H9 (cell line): ENCODE measurements around the gene TMEM229B. TPM values are rescaled to one million over a fixed set of nuclear protein-coding genes. Genes with fewer than 3 reads are reported as not detected.

Experiments used
- DNase-seq: peaks from one replicate; pipeline ENCODE4 v3.0.0-alpha.2; 2017
- H2AFZ ChIP-seq: one replicate; pipeline ENCODE4 v1.6.1; 2013; ENCODE audit warnings: mild to moderate bottlenecking, low read length, control low read depth, moderate library complexity
- H2AK5ac ChIP-seq: 2 replicates; pipeline ENCODE4 v1.6.1; 2013; ENCODE audit warnings: low read length, control low read depth, mixed read lengths; ENCODE audit not compliant: insufficient read length
- H2BK120ac ChIP-seq: one replicate; pipeline ENCODE4 v1.6.1; 2013; ENCODE audit warnings: low read depth, mild to moderate bottlenecking, low read length, control low read depth, inconsistent platforms; ENCODE audit not compliant: poor library complexity, severe bottlenecking
- H2BK12ac ChIP-seq: 2 replicates; pipeline ENCODE4 v1.6.1; 2013; ENCODE audit warnings: low read length, control low read depth, mixed read lengths, low read depth; ENCODE audit not compliant: insufficient read length
- H2BK15ac ChIP-seq: 2 replicates; pipeline ENCODE4 v1.6.1; 2013; ENCODE audit warnings: low read depth, low read length, control low read depth
- H2BK20ac ChIP-seq: one replicate; pipeline ENCODE4 v1.6.1; 2013; ENCODE audit warnings: low read depth, mild to moderate bottlenecking, low read length, control low read depth, inconsistent platforms; ENCODE audit not compliant: poor library complexity, severe bottlenecking
- H2BK5ac ChIP-seq: 2 replicates; pipeline ENCODE4 v1.6.1; 2013; ENCODE audit warnings: low read length, control low read depth, mixed read lengths; ENCODE audit not compliant: insufficient read length
- H3K14ac ChIP-seq: 2 replicates; pipeline ENCODE4 v1.6.1; 2013; ENCODE audit warnings: low read length, control low read depth; ENCODE audit not compliant: insufficient read depth
- H3K18ac ChIP-seq: 2 replicates; pipeline ENCODE4 v1.6.1; 2013; ENCODE audit warnings: low read depth, mild to moderate bottlenecking, mixed read lengths, low read length, control low read depth; ENCODE audit not compliant: insufficient read length
- H3K23ac ChIP-seq: 2 replicates; pipeline ENCODE4 v1.6.1; 2013; ENCODE audit warnings: low read length, control low read depth, mixed read lengths, low read depth; ENCODE audit not compliant: insufficient read length
- H3K23me2 ChIP-seq: 2 replicates; pipeline ENCODE4 v1.6.1; 2013; ENCODE audit warnings: low read depth, mild to moderate bottlenecking, mixed read lengths, low read length, control low read depth; ENCODE audit not compliant: insufficient read length, poor library complexity, severe bottlenecking
- H3K27ac ChIP-seq: 2 replicates; pipeline ENCODE4 v1.5.1; 2013; ENCODE audit warnings: low read length, control low read depth, mixed read lengths, low read depth; ENCODE audit not compliant: insufficient read length
- H3K27me3 ChIP-seq: 2 replicates; pipeline ENCODE4 v1.6.1; 2013; ENCODE audit warnings: low read length, control low read depth, inconsistent platforms; ENCODE audit not compliant: insufficient read depth
- H3K4ac ChIP-seq: 2 replicates; pipeline ENCODE4 v1.6.1; 2013; ENCODE audit warnings: low read depth, mild to moderate bottlenecking, control low read depth, inconsistent platforms, low read length, moderate library complexity
- H3K4me1 ChIP-seq: 2 replicates; pipeline ENCODE4 v1.6.1; 2013; ENCODE audit warnings: low read length, control low read depth, inconsistent platforms; ENCODE audit not compliant: insufficient read depth
- H3K4me2 ChIP-seq: 2 replicates; pipeline ENCODE4 v1.6.1; 2013; ENCODE audit warnings: low read length, control low read depth, mixed read lengths; ENCODE audit not compliant: insufficient read length, insufficient read depth
- H3K56ac ChIP-seq: 2 replicates; pipeline ENCODE4 v1.6.1; 2013; ENCODE audit warnings: low read depth, mild to moderate bottlenecking, mixed read lengths, low read length, control low read depth; ENCODE audit not compliant: insufficient read length
- H3K79me1 ChIP-seq: 2 replicates; pipeline ENCODE4 v1.6.1; 2013; ENCODE audit warnings: low read depth, mild to moderate bottlenecking, moderate library complexity, low read length, control low read depth, inconsistent platforms; ENCODE audit not compliant: insufficient read depth, poor library complexity, severe bottlenecking
- H3K79me2 ChIP-seq: 2 replicates; pipeline ENCODE4 v1.6.1; 2013; ENCODE audit warnings: low read length, control low read depth, inconsistent platforms; ENCODE audit not compliant: insufficient read depth
- H3K9ac ChIP-seq: 2 replicates; pipeline ENCODE4 v1.6.1; 2013; ENCODE audit warnings: low read length, control low read depth, mixed read lengths; ENCODE audit not compliant: insufficient read length; ENCODE audit errors: extremely low read depth
- H3K9me3 ChIP-seq: one replicate; pipeline ENCODE4 v1.6.1; 2013; ENCODE audit warnings: low read depth, low read length, inconsistent platforms; ENCODE audit not compliant: control insufficient read depth
- H3T11ph ChIP-seq: one replicate; pipeline ENCODE4 v1.6.1; 2013; ENCODE audit warnings: mild to moderate bottlenecking, low read length, control low read depth, inconsistent platforms
- H4K20me1 ChIP-seq: one replicate; pipeline ENCODE4 v1.6.1; 2013; ENCODE audit not compliant: control insufficient read depth, insufficient read length, insufficient read depth
- H4K5ac ChIP-seq: 2 replicates; pipeline ENCODE4 v1.6.1; 2013; ENCODE audit warnings: low read depth, mild to moderate bottlenecking, mixed read lengths, low read length, control low read depth; ENCODE audit not compliant: insufficient read length
- H4K8ac ChIP-seq: replicated peaks from 2 replicates; pipeline ENCODE4 v1.6.1; 2013; ENCODE audit warnings: low read length, control low read depth, mixed read lengths, low read depth; ENCODE audit not compliant: insufficient read length
- H4K91ac ChIP-seq: 2 replicates; pipeline ENCODE4 v1.6.1; 2013; ENCODE audit warnings: low read depth, mild to moderate bottlenecking, moderate library complexity, mixed read lengths, low read length, control low read depth; ENCODE audit not compliant: insufficient read length
- H3K27ac Mint-ChIP-seq, 3 experiments: 2 replicates in 2 of 3; 3 replicates in 1 of 3; pipeline ENCODE4 v1.8.0; 2020 to 2021; ENCODE audit warnings: mixed read lengths in 3 of 3, mild to moderate bottlenecking in 1 of 3, moderate library complexity in 1 of 3
- H3K27me3 Mint-ChIP-seq: 2 replicates; pipeline ENCODE4 v1.8.0; 2021; ENCODE audit warnings: low read depth, mild to moderate bottlenecking, moderate library complexity, mixed read lengths
- H3K36me3 Mint-ChIP-seq, 3 experiments: 2 replicates in 2 of 3; 3 replicates in 1 of 3; pipeline ENCODE4 v1.8.0; 2020 to 2021; ENCODE audit warnings: low read depth in 3 of 3, mixed read lengths in 3 of 3; ENCODE audit not compliant: insufficient read depth in 1 of 3
- H3K4me1 Mint-ChIP-seq, 2 experiments: 2 replicates each; pipeline ENCODE4 v1.8.0; 2020; ENCODE audit warnings: mixed read lengths in 2 of 2
- H3K4me3 Mint-ChIP-seq, 2 experiments: 2 replicates in 1 of 2; 3 replicates in 1 of 2; pipeline ENCODE4 v1.8.0; 2020 to 2021; ENCODE audit warnings: mild to moderate bottlenecking in 2 of 2, mixed read lengths in 2 of 2, moderate library complexity in 1 of 2
- H3K9me3 Mint-ChIP-seq, 2 experiments: 2 replicates in 1 of 2; 3 replicates in 1 of 2; pipeline ENCODE4 v1.8.0; 2020; ENCODE audit warnings: mild to moderate bottlenecking in 2 of 2, mixed read lengths in 2 of 2, moderate library complexity in 1 of 2
- WGBS: extraction: QIAGEN DNeasy Blood & Tissue Kit; methylation state at CpG from one replicate; pipeline ENCODE4 v1.1.7; 2013; ENCODE audit warnings: missing lambda C conversion rate, low lambda C conversion rate, mixed read lengths; ENCODE audit not compliant: insufficient read length; ENCODE audit errors: extremely low coverage; 5-methylcytosine and 5-hydroxymethylcytosine counted together
- total RNA-seq: library from RNA; stranded (reverse); gene quantifications from 2 replicates; pipeline ENCODE4 v1.2.1, GENCODE V29; 2021
- TF ChIP-seq, protein P1 (sequence below): fragments of 200-600 bp; sonication (generic); conservative IDR thresholded peaks from 3 replicates; pipeline ENCODE4 v1.8.0; 2021; ENCODE audit warnings: antibody characterized with exemption, mild to moderate bottlenecking

TMEM229B gene
- total RNA-seq, 1 experiment from 2014 or later: 0.24 TPM

DNA sequence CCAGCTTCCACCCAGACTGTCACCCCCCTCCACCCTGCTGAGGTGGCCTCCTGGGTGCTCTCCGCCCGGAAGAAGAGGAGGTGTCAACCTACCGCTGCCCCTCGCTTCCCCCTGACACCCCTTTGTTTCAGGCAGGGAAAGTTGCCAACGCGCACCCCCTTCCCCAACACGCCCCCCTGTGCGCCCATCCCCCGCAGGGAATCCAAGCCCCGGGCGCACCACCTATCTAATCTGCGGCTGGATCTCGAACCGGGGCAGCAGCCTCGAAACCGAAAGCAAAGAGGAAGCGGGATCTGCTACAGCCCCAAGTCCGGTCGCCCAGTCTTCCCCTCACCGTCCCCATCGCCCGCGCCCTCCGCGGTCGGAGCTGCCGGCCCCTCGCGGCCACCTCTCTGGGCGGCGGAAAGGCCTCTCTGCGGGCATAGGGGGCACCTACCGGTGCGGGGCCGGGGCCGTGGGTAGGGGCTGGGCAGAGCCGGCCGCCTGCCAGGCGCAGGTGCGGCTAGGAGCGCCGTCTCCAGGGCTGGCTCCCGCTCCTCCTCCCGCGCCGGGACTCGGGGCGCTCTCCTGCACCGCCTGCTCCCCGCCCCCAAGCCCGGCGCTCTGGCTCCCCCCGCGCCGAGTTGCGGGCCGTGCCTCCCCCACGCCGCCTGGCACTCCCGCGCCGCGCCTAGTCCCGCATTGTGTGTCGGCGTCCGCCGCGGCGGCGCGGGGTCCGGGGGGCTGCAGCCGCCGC is 26.3 kb upstream of the TMEM229B start:
- no peak overlapping the region for H3K9ac ChIP-seq

More for the DNA sequence above, 26.3 kb upstream of the TMEM229B start:
- peaks cover 85% of the 10 kb centered on the region for H3K27me3 Mint-ChIP-seq
- H4K20me1 ChIP-seq: no peaks in the 10 kb centered on the region
- no peak overlapping the region for H3K56ac ChIP-seq
- H2BK5ac ChIP-seq: no peak overlapping the region
- no peak overlapping the region for H3K23ac ChIP-seq
- no peaks in the 10 kb centered on the region for H3K9me3 ChIP-seq
- peak overlapping the region; percentile 68 to 84 for H3K4me3 Mint-ChIP-seq
- H3T11ph ChIP-seq: no peak overlapping the region
- H2BK120ac ChIP-seq: no peak overlapping the region
- DNase-seq: peak; percentile 42
- H3K23me2 ChIP-seq: peaks cover 5% of the 10 kb centered on the region
- no peak overlapping the region for H2BK20ac ChIP-seq
- no peak overlapping the region for H3K14ac ChIP-seq
- H3K27ac ChIP-seq: no peak overlapping the region
- no peaks in the 10 kb centered on the region for H3K79me2 ChIP-seq
- no peak overlapping the region for H2AK5ac ChIP-seq
- no peaks in the 10 kb centered on the region; the same call in 1 of the 2 replicates for H3K4me1 ChIP-seq
- no peak overlapping the region for H2BK12ac ChIP-seq
- H3K4me2 ChIP-seq: peak overlapping the region; percentile 69
- no peak overlapping the region for H4K5ac ChIP-seq
- no peak overlapping the region for H3K4ac ChIP-seq
- no CpG with 5 or more reads among the region's 75 CpGs for WGBS
- H3K18ac ChIP-seq: no peak overlapping the region
- H3K79me1 ChIP-seq: no peaks in the 10 kb centered on the region
- no peak overlapping the region for H3K27ac Mint-ChIP-seq
- no peaks in the 10 kb centered on the region for H3K9me3 Mint-ChIP-seq
- H4K91ac ChIP-seq: no peak overlapping the region
- H2AFZ ChIP-seq: no peak overlapping the region
- H2BK15ac ChIP-seq: no peak overlapping the region
- H3K27me3 ChIP-seq: peaks cover 12% of the 10 kb centered on the region; the same call in 1 of the 2 replicates
- no peak overlapping the region for H4K8ac ChIP-seq
- no peaks in the 10 kb centered on the region for H3K36me3 Mint-ChIP-seq
- peaks cover 0 to 5% of the 10 kb centered on the region in 2 experiments; a peak in 2 of 4 replicates for H3K4me1 Mint-ChIP-seq
- TF ChIP-seq, protein P1, sequence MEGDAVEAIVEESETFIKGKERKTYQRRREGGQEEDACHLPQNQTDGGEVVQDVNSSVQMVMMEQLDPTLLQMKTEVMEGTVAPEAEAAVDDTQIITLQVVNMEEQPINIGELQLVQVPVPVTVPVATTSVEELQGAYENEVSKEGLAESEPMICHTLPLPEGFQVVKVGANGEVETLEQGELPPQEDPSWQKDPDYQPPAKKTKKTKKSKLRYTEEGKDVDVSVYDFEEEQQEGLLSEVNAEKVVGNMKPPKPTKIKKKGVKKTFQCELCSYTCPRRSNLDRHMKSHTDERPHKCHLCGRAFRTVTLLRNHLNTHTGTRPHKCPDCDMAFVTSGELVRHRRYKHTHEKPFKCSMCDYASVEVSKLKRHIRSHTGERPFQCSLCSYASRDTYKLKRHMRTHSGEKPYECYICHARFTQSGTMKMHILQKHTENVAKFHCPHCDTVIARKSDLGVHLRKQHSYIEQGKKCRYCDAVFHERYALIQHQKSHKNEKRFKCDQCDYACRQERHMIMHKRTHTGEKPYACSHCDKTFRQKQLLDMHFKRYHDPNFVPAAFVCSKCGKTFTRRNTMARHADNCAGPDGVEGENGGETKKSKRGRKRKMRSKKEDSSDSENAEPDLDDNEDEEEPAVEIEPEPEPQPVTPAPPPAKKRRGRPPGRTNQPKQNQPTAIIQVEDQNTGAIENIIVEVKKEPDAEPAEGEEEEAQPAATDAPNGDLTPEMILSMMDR: no peak
